ENCODE measurements around the gene RRAS.

The RRAS gene

GRCh38 chr19:49663224-49663623 lies 23.3 kb upstream of the RRAS start:
- TF ChIP-seq Cebpa-rat (IDR thresholded peaks at IDR 0.05): no peak
- peak overlapping the region in 3 of 10 experiments; percentile 3 to 90 (median 83); a peak in 2 of 20 replicates for H3K4me3 ChIP-seq
- H3K4me1 ChIP-seq: peaks cover 27 to 37% (median 31%) of the 10 kb centered on the region in 10 experiments
- H3K27me3 ChIP-seq: no peaks in the 10 kb centered on the region
- H3K27ac ChIP-seq: peak overlapping the region in 1 of 11 experiments; percentile 80; a peak in 1 of 22 replicates
- H3K36me3 ChIP-seq: peaks cover 46 to 63% (median 56%) of the 10 kb centered on the region in 11 experiments
- peaks cover 26 to 81% (median 57%) of the 10 kb centered on the region in 11 experiments; a peak in 20 of 22 replicates for H4K20me1 ChIP-seq
- peak overlapping the region; percentile 89 to 99 (median 98) for H3K4me2 ChIP-seq
- peak overlapping the region; percentile 25 to 90 (median 87); a peak in 16 of 22 replicates for H3K9ac ChIP-seq
- no peaks in the 10 kb centered on the region for H3K9me3 ChIP-seq (replicated peaks in 1 of 11)

GRCh38 chr19:49662011-49662410 lies 22.1 kb upstream of the RRAS start:
- Histone ChIP-seq H4K20me1 (peaks cover 26 to 85% (median 66%) of the 10 kb centered on the region in 11 experiments; a peak in 20 of 22 replicates), H3K4me1 (peaks cover 21 to 28% (median 22%) of the 10 kb centered on the region in 10 experiments), H3K4me3 (no peak overlapping the region), H3K36me3 (peaks cover 57 to 66% (median 61%) of the 10 kb centered on the region in 11 experiments), H3K9ac (peak overlapping the region in 4 of 11 experiments; percentile 18 to 89 (median 56); a peak in 2 of 22 replicates), H3K27ac (peak overlapping the region in 1 of 11 experiments; percentile 12; a peak in 1 of 22 replicates), H3K27me3 (no peaks in the 10 kb centered on the region), H3K9me3 (replicated peaks in 1 of 11) (no peaks in the 10 kb centered on the region), H3K4me2 (no peak overlapping the region)
- TF ChIP-seq Cebpa-rat (IDR thresholded peaks at IDR 0.05): no peak

- H3K4me1 ChIP-seq: peaks cover 12 to 20% (median 14%) of the 10 kb centered on the region in 10 experiments
- H4K20me1 ChIP-seq: peaks cover 34 to 90% (median 81%) of the 10 kb centered on the region in 11 experiments; a peak in 21 of 22 replicates
- H3K27me3 ChIP-seq: no peaks in the 10 kb centered on the region
- TF ChIP-seq Cebpa-rat (IDR thresholded peaks at IDR 0.05): no peak
- H3K9me3 ChIP-seq (replicated peaks in 1 of 11): no peaks in the 10 kb centered on the region
- H3K4me2 ChIP-seq: no peak overlapping the region
- H3K27ac ChIP-seq: no peak overlapping the region
- H3K9ac ChIP-seq: no peak overlapping the region
- H3K36me3 ChIP-seq: peaks cover 73 to 81% (median 77%) of the 10 kb centered on the region in 11 experiments
- H3K4me3 ChIP-seq: no peak overlapping the region
Measured at GRCh38 chr19:49660338-49660961, 20.5 kb upstream of the RRAS start.

DNA sequence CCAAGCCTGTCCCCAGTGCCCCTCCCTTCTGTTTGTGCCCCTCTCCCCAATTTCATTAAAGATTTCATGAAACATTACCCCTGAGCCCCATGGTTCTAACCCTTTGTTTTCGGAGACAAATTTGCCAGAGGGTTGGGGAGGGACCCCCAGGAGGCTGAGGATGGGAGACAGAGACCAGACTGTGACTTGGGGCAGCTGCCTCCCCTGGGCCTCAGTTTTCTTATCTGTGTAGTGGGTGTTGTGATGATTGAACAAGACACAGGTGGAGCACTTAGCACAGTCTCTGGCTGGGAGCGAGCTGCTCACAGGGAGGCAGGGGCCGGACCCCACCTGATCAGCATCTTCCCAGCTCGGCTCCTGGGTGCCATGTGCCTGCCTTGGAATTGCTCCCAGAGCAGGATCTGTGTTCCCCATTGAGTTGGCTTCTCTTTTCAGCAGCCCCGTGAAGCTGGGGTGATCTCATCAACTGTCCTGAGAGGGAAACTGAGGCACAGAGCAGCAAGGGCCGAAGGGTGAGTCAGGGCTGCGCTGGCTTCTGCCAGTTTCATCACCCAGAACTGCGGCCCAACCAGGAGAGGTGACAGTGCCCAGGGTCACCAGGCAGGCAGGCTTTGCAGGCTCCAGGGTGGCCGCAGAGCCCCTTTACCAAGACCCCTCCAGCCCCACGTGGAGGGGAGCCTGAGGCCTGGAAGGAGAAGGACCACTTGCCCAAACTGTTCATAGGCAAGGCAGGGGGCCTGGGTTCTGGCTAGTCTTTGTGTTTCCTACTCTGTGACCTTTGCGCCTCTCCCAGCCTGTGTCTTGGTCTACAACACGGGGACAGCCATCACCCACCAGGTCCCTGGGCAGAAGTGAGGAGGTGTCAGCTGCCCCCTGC lies 18.9 kb upstream of the RRAS start:
- peaks cover 89 to 97% (median 94%) of the 10 kb centered on the region in 11 experiments for H3K36me3 ChIP-seq

DNA sequence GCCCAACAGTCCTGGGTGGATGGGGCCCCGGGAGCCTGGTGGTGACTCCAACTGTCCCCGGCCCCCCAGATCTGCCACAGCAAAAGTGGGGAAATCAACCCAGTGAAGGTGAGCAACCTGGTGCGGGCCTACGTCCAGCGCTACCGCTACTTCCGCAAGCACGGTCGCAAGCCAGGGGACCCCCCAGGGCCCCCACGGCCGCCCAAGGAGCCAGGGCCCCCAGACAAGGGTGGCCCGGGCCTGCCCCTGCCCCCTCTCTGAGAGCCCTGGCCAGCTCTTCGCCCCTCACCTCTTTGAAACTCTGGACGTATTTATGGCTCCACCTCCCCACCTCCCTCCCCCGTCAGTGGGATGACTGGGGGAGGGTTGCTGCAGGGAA lies 18.2 kb upstream of the RRAS start:
- peaks cover 94 to 99% (median 96%) of the 10 kb centered on the region in 11 experiments for H3K36me3 ChIP-seq
- H4K20me1 ChIP-seq: peaks cover 27 to 98% (median 84%) of the 10 kb centered on the region in 11 experiments; a peak in 21 of 22 replicates
- no peak overlapping the region for H3K27ac ChIP-seq
- H3K9ac ChIP-seq: 0 out of 22 replicates have a peak overlapping the region, but pooled peaks of 1 of the 11 experiments have one; percentile 19
- peaks cover under 1 to 9% (median 2%) of the 10 kb centered on the region in 10 experiments; a peak in 14 of 20 replicates for H3K4me1 ChIP-seq
- H3K4me3 ChIP-seq: no peak overlapping the region
- H3K4me2 ChIP-seq: no peak overlapping the region
- TF ChIP-seq Cebpa-rat (IDR thresholded peaks at IDR 0.05): no peak
- no peaks in the 10 kb centered on the region for H3K9me3 ChIP-seq (replicated peaks in 1 of 11)
- H3K27me3 ChIP-seq: no peaks in the 10 kb centered on the region

More for the DNA sequence above, 18.9 kb upstream of the RRAS start:
- peaks cover 7 to 15% (median 9%) of the 10 kb centered on the region in 10 experiments for H3K4me1 ChIP-seq
- no peak overlapping the region for H3K9ac ChIP-seq
- no peak overlapping the region for H3K4me2 ChIP-seq
- H3K27ac ChIP-seq: no peak overlapping the region
- no peaks in the 10 kb centered on the region for H3K9me3 ChIP-seq (replicated peaks in 1 of 11)
- no peak overlapping the region for H3K4me3 ChIP-seq
- TF ChIP-seq Cebpa-rat (IDR thresholded peaks at IDR 0.05): no peak
- H4K20me1 ChIP-seq: peaks cover 29 to 98% (median 85%) of the 10 kb centered on the region in 11 experiments; a peak in 21 of 22 replicates
- H3K27me3 ChIP-seq: no peaks in the 10 kb centered on the region

DNA sequence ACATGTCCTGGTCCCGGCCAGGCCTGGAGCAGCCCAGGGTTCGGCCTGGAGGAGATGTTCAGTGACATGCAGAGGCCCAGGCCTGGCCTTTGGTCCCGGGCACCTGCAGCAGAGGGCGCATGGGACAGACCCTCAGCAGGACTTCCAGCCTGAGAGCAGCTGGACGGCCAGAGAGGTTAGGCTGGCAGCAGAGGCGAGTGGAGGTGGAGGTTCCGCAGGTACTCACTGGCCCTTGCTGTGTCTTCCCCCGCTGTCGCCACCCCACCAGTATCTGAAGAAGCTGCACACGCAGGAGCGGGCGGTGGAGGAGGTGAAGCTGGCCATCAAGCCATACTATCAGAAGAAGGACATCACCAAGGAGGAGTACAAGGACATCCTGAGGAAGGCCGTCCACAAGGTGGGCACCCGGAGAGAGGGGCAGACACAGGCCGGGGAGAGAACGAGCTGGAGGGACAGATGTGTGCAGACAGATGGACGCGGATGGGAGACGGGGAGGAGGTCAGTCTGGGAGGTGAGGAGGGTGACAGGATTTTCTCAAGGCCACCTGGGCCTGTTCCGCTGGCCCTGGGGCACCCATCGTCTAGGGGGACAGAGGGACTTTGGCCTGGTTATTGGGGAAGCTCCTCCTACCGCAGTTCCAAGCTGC lies 17.7 kb upstream of the RRAS start:
- no peak for TF ChIP-seq Cebpa-rat (IDR thresholded peaks at IDR 0.05)
- no peaks in the 10 kb centered on the region for H3K9me3 ChIP-seq (replicated peaks in 1 of 11)
- H3K4me2 ChIP-seq: no peak overlapping the region
- H4K20me1 ChIP-seq: peaks cover 27 to 98% (median 84%) of the 10 kb centered on the region in 11 experiments; a peak in 21 of 22 replicates
- 0 out of 22 replicates have a peak overlapping the region, but pooled peaks of 1 of the 11 experiments have one; percentile 19 for H3K9ac ChIP-seq
- H3K27me3 ChIP-seq: no peaks in the 10 kb centered on the region
- H3K4me3 ChIP-seq: no peak overlapping the region
- peaks cover 0 to 5% (median 0%) of the 10 kb centered on the region in 10 experiments; a peak in 2 of 20 replicates for H3K4me1 ChIP-seq
- peaks cover 94 to 99% (median 95%) of the 10 kb centered on the region in 11 experiments for H3K36me3 ChIP-seq
- H3K27ac ChIP-seq: no peak overlapping the region

DNA sequence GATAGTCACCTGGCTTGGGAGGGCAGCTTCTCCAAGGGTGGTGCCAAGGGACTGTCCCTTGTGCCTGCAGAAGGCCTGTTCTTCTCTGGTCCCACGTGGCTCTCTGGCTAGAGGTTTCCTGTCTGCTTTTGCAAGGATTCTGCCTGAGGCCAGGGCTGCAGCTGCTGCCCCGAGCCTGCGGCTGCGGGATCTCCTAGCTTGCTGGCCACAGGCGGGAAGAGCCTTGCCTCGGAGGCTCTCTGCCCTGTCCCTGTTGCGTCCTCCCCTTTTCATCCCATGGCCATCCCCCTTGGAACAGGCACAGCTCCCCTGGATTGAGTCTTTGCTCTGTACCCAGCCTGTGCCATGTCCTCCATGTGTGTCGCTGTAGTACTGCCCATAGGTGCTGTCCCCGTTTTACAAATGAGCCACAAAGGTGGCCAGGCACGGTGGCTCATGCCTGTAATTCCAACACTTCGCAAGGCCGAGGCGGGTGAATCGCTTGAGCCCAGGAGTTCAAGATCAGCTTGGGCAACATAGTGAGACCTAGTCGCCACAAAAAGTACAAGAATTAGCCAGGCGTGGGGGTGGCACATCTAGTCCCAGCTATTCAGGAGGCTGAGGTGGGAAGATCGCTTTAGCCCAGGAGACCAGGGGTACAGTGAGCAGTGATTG lies 16.6 kb upstream of the RRAS start:
- Histone ChIP-seq H3K9me3 (replicated peaks in 1 of 11) (no peaks in the 10 kb centered on the region), H3K9ac (peak overlapping the region in 5 of 11 experiments; percentile 6 to 41 (median 17); a peak in 4 of 22 replicates), H3K4me1 (peaks cover 0 to 5% (median 0%) of the 10 kb centered on the region in 10 experiments; a peak in 2 of 20 replicates), H3K4me3 (no peak overlapping the region), H3K27ac (peak overlapping the region in 3 of 11 experiments; percentile 1 to 26 (median 2); a peak in 3 of 22 replicates), H3K4me2 (no peak overlapping the region), H3K27me3 (no peaks in the 10 kb centered on the region), H4K20me1 (peaks cover 21 to 98% (median 81%) of the 10 kb centered on the region in 11 experiments; a peak in 20 of 22 replicates), H3K36me3 (peaks cover 94 to 99% (median 95%) of the 10 kb centered on the region in 11 experiments)
- no peak for TF ChIP-seq Cebpa-rat (IDR thresholded peaks at IDR 0.05)
